ENCODE results near the gene OSBPL5. TPM values are rescaled to one million over a fixed set of nuclear protein-coding genes. Genes with fewer than 3 reads are reported as not detected.

Gene OSBPL5
- total RNA-seq, 2 donors from 2014 or later = 35.0 to 50.7 TPM

DNA sequence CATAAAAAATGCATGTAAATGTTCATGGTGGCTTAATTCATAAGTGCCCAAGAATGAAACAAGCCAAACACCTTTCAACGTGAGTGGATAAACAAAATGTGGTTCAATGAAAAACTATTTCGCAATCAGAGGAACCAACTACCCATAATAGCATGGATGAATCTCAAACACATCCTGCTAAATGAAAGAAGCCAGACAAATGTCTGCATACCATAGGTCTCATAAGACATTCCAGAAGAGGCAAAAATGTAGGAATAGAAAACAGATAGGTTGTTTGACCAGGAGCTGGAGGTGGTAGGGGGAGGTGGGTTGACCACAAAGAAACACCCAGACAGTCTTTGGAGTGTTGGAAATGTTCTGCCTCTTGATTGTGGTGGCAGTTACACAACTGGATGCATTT lies 13.2 kb upstream of the OSBPL5 start:
- Histone ChIP-seq H3K4me1 (replicated peaks) (no peaks in the 10 kb centered on the region), H3K36me3 (no peaks in the 10 kb centered on the region), H3K27me3 (replicated peaks; ENCODE audit: insufficient read depth) (no peaks in the 10 kb centered on the region), H3K27ac (no peak overlapping the region), H3K4me3 (no peak overlapping the region), H3K9me3 (no peaks in the 10 kb centered on the region)
- 52% methylated on average over 2 of the region's 2 CpGs for WGBS
- intact Hi-C loops (cut with DNase I) = no loop called here
- TF ChIP-seq POLR2AphosphoS5 (IDR thresholded peaks at IDR 0.05) (no peak), POLR2A (IDR thresholded peaks at IDR 0.05) (no peak)
- TF ChIP-seq, protein P1, sequence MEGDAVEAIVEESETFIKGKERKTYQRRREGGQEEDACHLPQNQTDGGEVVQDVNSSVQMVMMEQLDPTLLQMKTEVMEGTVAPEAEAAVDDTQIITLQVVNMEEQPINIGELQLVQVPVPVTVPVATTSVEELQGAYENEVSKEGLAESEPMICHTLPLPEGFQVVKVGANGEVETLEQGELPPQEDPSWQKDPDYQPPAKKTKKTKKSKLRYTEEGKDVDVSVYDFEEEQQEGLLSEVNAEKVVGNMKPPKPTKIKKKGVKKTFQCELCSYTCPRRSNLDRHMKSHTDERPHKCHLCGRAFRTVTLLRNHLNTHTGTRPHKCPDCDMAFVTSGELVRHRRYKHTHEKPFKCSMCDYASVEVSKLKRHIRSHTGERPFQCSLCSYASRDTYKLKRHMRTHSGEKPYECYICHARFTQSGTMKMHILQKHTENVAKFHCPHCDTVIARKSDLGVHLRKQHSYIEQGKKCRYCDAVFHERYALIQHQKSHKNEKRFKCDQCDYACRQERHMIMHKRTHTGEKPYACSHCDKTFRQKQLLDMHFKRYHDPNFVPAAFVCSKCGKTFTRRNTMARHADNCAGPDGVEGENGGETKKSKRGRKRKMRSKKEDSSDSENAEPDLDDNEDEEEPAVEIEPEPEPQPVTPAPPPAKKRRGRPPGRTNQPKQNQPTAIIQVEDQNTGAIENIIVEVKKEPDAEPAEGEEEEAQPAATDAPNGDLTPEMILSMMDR (IDR thresholded peaks at IDR 0.05) = no peak
- DNase-seq (ENCODE audit: low spot score) = no peak

DNA sequence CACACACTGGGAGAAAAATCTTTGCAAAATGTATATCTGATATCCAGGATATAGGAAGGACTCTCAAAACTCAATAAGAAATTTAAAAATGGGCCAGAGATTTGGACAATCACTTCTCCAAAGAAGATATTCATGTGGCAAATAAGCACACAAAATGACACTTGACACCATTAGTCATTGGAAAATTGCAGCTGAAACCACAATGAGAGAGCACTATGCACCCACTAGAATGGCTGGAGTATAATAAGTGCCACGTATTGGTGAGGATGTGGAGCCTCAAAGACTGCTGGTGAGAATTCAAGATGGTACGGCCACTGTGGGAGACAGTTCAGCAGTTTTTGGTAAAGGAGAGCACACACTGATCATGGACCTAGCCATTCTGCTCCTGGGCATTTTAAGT lies 12.8 kb upstream of the OSBPL5 start:
- 62% methylated on average over 2 of the region's 2 CpGs for WGBS
- Histone ChIP-seq H3K9me3 (no peaks in the 10 kb centered on the region), H3K27ac (no peak overlapping the region), H3K4me1 (replicated peaks) (no peaks in the 10 kb centered on the region), H3K27me3 (replicated peaks; ENCODE audit: insufficient read depth) (no peaks in the 10 kb centered on the region), H3K4me3 (no peak overlapping the region), H3K36me3 (no peaks in the 10 kb centered on the region)
- intact Hi-C loops (cut with DNase I) = no loop called here
- TF ChIP-seq, protein P1 (IDR thresholded peaks at IDR 0.05) = no peak
- no peak for TF ChIP-seq POLR2A (IDR thresholded peaks at IDR 0.05)
- no peak for TF ChIP-seq POLR2AphosphoS5 (IDR thresholded peaks at IDR 0.05)
- no peak for DNase-seq (ENCODE audit: low spot score)

DNA sequence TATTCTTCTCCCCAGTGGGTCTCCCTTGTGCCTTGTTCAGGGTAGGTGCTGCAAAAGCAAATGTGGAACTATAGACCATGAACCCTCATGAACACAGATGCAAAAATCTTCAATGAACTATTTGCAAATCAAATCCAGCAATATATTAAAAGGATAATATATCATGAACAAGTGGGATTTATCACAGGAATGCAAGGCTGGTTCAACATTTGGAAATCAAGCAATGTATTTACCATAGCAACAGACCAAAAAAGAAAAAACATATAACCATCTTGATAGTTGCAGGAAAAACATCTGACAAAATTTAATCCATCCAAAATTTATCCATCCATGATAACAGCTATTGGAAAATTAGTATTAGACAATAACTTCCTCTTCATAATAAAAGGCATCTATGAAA lies 11.4 kb upstream of the OSBPL5 start:
- intact Hi-C loops (cut with DNase I) = no loop called here
- Histone ChIP-seq H3K4me1 (replicated peaks) (no peaks in the 10 kb centered on the region), H3K27ac (no peak overlapping the region), H3K9me3 (no peaks in the 10 kb centered on the region), H3K36me3 (no peaks in the 10 kb centered on the region), H3K4me3 (no peak overlapping the region), H3K27me3 (replicated peaks; ENCODE audit: insufficient read depth) (no peaks in the 10 kb centered on the region)
- no peak for TF ChIP-seq POLR2A (IDR thresholded peaks at IDR 0.05)
- TF ChIP-seq, protein P1 (IDR thresholded peaks at IDR 0.05) = no peak
- TF ChIP-seq POLR2AphosphoS5 (IDR thresholded peaks at IDR 0.05) = no peak
- DNase-seq (ENCODE audit: low spot score) = no peak

DNA sequence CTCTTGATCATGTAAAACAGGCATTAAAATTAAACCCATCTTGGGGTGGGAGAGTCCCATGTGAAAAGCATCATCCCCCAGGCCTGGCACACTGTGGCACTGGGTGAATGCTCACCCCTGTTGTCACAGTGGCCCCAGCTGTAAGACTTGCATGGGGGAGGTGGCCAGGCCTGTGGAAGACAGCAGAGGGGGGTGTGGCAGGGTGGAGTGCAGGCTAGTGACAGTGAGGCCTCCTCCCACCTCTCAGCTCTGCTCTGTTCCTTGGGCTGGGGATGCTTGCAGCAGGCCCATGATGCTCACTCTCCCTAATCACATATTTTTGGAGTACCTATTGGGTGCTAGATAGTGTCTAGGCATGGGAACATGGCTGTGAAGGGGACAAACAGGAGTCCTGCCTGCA lies 10.1 kb upstream of the OSBPL5 start:
- intact Hi-C loops (cut with DNase I) = no loop called here
- DNase-seq (ENCODE audit: low spot score) = no peak

DNA sequence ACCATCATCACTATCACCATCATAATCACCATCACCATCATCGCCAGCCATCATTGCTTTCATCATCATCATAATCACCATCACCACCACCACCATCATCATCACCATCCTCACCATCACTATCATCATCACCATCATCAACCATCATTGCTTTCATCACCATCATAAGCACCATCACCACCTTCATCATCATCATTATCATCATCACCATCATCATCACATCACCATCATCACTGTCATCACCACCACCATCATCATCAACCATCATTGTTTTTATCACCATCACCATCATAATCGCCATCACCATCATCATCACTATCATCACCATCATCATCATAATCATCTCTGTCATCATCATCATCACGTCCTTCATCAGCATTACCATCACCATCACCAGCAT lies 9.3 kb upstream of the OSBPL5 start:
- Histone ChIP-seq H3K27ac (no peak overlapping the region), H3K36me3 (no peaks in the 10 kb centered on the region), H3K4me1 (replicated peaks) (peaks cover 4% of the 10 kb centered on the region), H3K4me3 (no peak overlapping the region), H3K27me3 (replicated peaks; ENCODE audit: insufficient read depth) (no peaks in the 10 kb centered on the region), H3K9me3 (no peaks in the 10 kb centered on the region)
- no peak for DNase-seq (ENCODE audit: low spot score)
- intact Hi-C loops (cut with DNase I) = no loop called here
- WGBS = 96% methylated on average over 3 of the region's 3 CpGs
- TF ChIP-seq POLR2AphosphoS5 (IDR thresholded peaks at IDR 0.05) (no peak), POLR2A (IDR thresholded peaks at IDR 0.05) (no peak)
- TF ChIP-seq, protein P1 (IDR thresholded peaks at IDR 0.05) = no peak

More for the DNA sequence above, 10.1 kb upstream of the OSBPL5 start:
- TF ChIP-seq, protein P1 (IDR thresholded peaks at IDR 0.05) = no peak
- no peak for TF ChIP-seq POLR2AphosphoS5 (IDR thresholded peaks at IDR 0.05)
- TF ChIP-seq POLR2A (IDR thresholded peaks at IDR 0.05) = no peak
- Histone ChIP-seq H3K4me1 (replicated peaks) (peaks cover 2% of the 10 kb centered on the region), H3K36me3 (no peaks in the 10 kb centered on the region), H3K4me3 (no peak overlapping the region), H3K27ac (no peak overlapping the region), H3K27me3 (replicated peaks; ENCODE audit: insufficient read depth) (no peaks in the 10 kb centered on the region), H3K9me3 (no peaks in the 10 kb centered on the region)
